ENCODE measurements around the gene ZBTB20. TPM values are rescaled to one million over a fixed set of nuclear protein-coding genes. Genes with fewer than 3 reads are reported as not detected.

Gene ZBTB20
- total RNA-seq, 2 donors from 2014 or later = 112 to 120 TPM

GRCh38 chr3:114721864-114722263, 425.2 kb downstream of the ZBTB20 start:
- DNase-seq (ENCODE audit: low spot score) (no peak), ATAC-seq (ENCODE audit: insufficient number of reproducible peaks, low FRiP score, low read depth) (no peak)
- no peak for TF ChIP-seq CTCF (IDR thresholded peaks at IDR 0.05)
- Histone ChIP-seq H3K4me3 (no peak overlapping the region), H3K4me1 (ENCODE audit: control insufficient read depth in 1 of 2, low read depth in 2 of 2) (peaks cover 4 to 14% of the 10 kb centered on the region in 2 donors), H3K36me3 (no peaks in the 10 kb centered on the region), H3K9me3 (no peaks in the 10 kb centered on the region), H3K27me3 (replicated peaks; ENCODE audit: insufficient read depth) (no peaks in the 10 kb centered on the region), H3K27ac (no peak overlapping the region)

- H3K36me3 ChIP-seq = no peaks in the 10 kb centered on the region
- peaks cover 4 to 14% of the 10 kb centered on the region in 2 donors for H3K4me1 ChIP-seq (ENCODE audit: control insufficient read depth in 1 of 2, low read depth in 2 of 2)
Observed at GRCh38 chr3:114721209-114721608, 425.9 kb downstream of the ZBTB20 start.

GRCh38 chr3:114718898-114719210, 428.2 kb downstream of the ZBTB20 start:
- Histone ChIP-seq H3K4me3 (no peak overlapping the region), H3K9me3 (no peaks in the 10 kb centered on the region), H3K36me3 (no peaks in the 10 kb centered on the region), H3K4me1 (ENCODE audit: control insufficient read depth in 1 of 2, low read depth in 2 of 2) (peaks cover 4 to 14% of the 10 kb centered on the region in 2 donors), H3K27me3 (replicated peaks; ENCODE audit: insufficient read depth) (no peaks in the 10 kb centered on the region), H3K27ac (no peak overlapping the region)
- TF ChIP-seq CTCF (IDR thresholded peaks at IDR 0.05) = no peak
- ATAC-seq (ENCODE audit: insufficient number of reproducible peaks, low FRiP score, low read depth) (no peak), DNase-seq (ENCODE audit: low spot score) (no peak)

More at GRCh38 chr3:114721209-114721608, 425.9 kb downstream of the ZBTB20 start:
- Histone ChIP-seq H3K27me3 (replicated peaks; ENCODE audit: insufficient read depth) (no peaks in the 10 kb centered on the region), H3K9me3 (no peaks in the 10 kb centered on the region), H3K4me3 (no peak overlapping the region), H3K27ac (no peak overlapping the region)
- DNase-seq (ENCODE audit: low spot score) = no peak
- no peak for ATAC-seq (ENCODE audit: insufficient number of reproducible peaks, low FRiP score, low read depth)
- no peak for TF ChIP-seq CTCF (IDR thresholded peaks at IDR 0.05)

GRCh38 chr3:114718071-114718897, 428.8 kb downstream of the ZBTB20 start:
- no peak for DNase-seq (ENCODE audit: low spot score)
- Histone ChIP-seq H3K4me3 (no peak overlapping the region), H3K4me1 (ENCODE audit: control insufficient read depth in 1 of 2, low read depth in 2 of 2) (peaks cover 4 to 14% of the 10 kb centered on the region in 2 donors), H3K36me3 (no peaks in the 10 kb centered on the region), H3K27me3 (replicated peaks; ENCODE audit: insufficient read depth) (no peaks in the 10 kb centered on the region), H3K9me3 (no peaks in the 10 kb centered on the region), H3K27ac (no peak overlapping the region)
- TF ChIP-seq CTCF (IDR thresholded peaks at IDR 0.05) = no peak
- no peak for ATAC-seq (ENCODE audit: insufficient number of reproducible peaks, low FRiP score, low read depth)

GRCh38 chr3:114716916-114717315, 430.2 kb downstream of the ZBTB20 start:
- Histone ChIP-seq H3K36me3 (no peaks in the 10 kb centered on the region), H3K27me3 (replicated peaks; ENCODE audit: insufficient read depth) (no peaks in the 10 kb centered on the region), H3K4me1 (ENCODE audit: control insufficient read depth in 1 of 2, low read depth in 2 of 2) (peaks cover 4 to 14% of the 10 kb centered on the region in 2 donors), H3K9me3 (no peaks in the 10 kb centered on the region), H3K27ac (no peak overlapping the region), H3K4me3 (no peak overlapping the region)
- no peak for TF ChIP-seq CTCF (IDR thresholded peaks at IDR 0.05)
- ATAC-seq (ENCODE audit: insufficient number of reproducible peaks, low FRiP score, low read depth) = no peak
- no peak for DNase-seq (ENCODE audit: low spot score)
